BJ (cell line): ENCODE results near the gene BSPRY. TPM values are rescaled to one million over a fixed set of nuclear protein-coding genes. Genes with fewer than 3 reads are reported as not detected.

ENCODE experiments used
- CTCF ChIA-PET: fragments of 350-600 bp; formaldehyde crosslinking; extraction: SDS; loops from one replicate; lab custom pipeline; 2021; ENCODE audit warnings: antibody characterized with exemption, inconsistent platforms; lab: Yijun Ruan, JAX
- POLR2A ChIA-PET: fragments of 300-600 bp; sonication (Branson Sonifier 250); formaldehyde crosslinking; extraction: SDS; loops from one replicate; lab custom pipeline; 2021; ENCODE audit warnings: antibody characterized with exemption; lab: Charles Lee
- DNase-seq: peaks from one replicate; pipeline ENCODE4 v3.0.0-alpha.2; 2011; ENCODE audit warnings: low read depth
- H3K27me3 ChIP-seq: 2 replicates; pipeline ENCODE4 v1.6.0; 2011; ENCODE audit warnings: low read length; ENCODE audit not compliant: control insufficient read depth, insufficient read depth
- H3K36me3 ChIP-seq: 2 replicates; pipeline ENCODE4 v1.5.1; 2011; ENCODE audit warnings: low read length; ENCODE audit not compliant: control insufficient read depth, insufficient read depth
- H3K4me3 ChIP-seq: 2 replicates; pipeline ENCODE4 v1.5.1; 2011; ENCODE audit warnings: low read depth, mild to moderate bottlenecking, control low read depth, low read length
- polyA plus RNA-seq: library from polyadenylated mRNA; depleted of rRNA; stranded (reverse); fragments of >200 nt; gene quantifications from 2 replicates; pipeline ENCODE4 v1.2.3, GENCODE V29; 2011; rRNA removed
- TF ChIP-seq, protein P1 (sequence below): IDR thresholded peaks from 2 replicates; pipeline ENCODE4 v1.5.1; 2011; ENCODE audit warnings: low read depth, mild to moderate bottlenecking, control low read depth, inconsistent platforms, low read length, moderate library complexity; ENCODE audit not compliant: insufficient read depth

The BSPRY gene
- polyA plus RNA-seq, 1 experiment = not detected

DNA sequence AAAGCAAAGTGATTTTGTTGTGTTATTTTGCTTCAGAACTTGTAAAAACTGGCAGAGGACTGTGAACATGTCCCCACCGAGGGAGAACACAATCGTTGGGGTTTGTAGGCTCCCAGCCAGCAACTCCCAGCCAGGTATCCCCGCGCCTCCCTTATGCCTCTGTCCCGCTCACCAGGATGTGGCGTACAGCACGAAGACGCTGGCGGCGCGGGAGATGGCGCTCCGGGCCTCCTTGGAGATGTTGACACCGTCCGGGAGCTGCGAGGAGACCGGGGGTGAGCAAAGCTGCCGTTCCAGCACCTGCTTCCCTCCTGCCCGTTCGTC is 60.5 kb downstream of the BSPRY start:
- ChIA-PET CTCF (interaction anchor here (1.3 to 6.3 kb wide), 6 partner anchors 10 to 246 kb away, joined by 4 to 45 read pairs (median 6); partner anchors contain the start of genes ALAD, CDC26 and PRPF4), POLR2A (interaction anchor here (0.6 to 1.3 kb wide), 6 partner anchors 9 to 240 kb away, joined by 3 to 8 read pairs (median 4); partner anchors contain the start of genes ALAD, CDC26 and PRPF4)
- Histone ChIP-seq H3K4me3 (peak overlapping the region; percentile 99), H3K36me3 (peaks cover 1% of the 10 kb centered on the region; the same call in 1 of the 2 replicates), H3K27me3 (no peaks in the 10 kb centered on the region)
- TF ChIP-seq, protein P1, sequence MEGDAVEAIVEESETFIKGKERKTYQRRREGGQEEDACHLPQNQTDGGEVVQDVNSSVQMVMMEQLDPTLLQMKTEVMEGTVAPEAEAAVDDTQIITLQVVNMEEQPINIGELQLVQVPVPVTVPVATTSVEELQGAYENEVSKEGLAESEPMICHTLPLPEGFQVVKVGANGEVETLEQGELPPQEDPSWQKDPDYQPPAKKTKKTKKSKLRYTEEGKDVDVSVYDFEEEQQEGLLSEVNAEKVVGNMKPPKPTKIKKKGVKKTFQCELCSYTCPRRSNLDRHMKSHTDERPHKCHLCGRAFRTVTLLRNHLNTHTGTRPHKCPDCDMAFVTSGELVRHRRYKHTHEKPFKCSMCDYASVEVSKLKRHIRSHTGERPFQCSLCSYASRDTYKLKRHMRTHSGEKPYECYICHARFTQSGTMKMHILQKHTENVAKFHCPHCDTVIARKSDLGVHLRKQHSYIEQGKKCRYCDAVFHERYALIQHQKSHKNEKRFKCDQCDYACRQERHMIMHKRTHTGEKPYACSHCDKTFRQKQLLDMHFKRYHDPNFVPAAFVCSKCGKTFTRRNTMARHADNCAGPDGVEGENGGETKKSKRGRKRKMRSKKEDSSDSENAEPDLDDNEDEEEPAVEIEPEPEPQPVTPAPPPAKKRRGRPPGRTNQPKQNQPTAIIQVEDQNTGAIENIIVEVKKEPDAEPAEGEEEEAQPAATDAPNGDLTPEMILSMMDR = no peak
- no peak for DNase-seq

DNA sequence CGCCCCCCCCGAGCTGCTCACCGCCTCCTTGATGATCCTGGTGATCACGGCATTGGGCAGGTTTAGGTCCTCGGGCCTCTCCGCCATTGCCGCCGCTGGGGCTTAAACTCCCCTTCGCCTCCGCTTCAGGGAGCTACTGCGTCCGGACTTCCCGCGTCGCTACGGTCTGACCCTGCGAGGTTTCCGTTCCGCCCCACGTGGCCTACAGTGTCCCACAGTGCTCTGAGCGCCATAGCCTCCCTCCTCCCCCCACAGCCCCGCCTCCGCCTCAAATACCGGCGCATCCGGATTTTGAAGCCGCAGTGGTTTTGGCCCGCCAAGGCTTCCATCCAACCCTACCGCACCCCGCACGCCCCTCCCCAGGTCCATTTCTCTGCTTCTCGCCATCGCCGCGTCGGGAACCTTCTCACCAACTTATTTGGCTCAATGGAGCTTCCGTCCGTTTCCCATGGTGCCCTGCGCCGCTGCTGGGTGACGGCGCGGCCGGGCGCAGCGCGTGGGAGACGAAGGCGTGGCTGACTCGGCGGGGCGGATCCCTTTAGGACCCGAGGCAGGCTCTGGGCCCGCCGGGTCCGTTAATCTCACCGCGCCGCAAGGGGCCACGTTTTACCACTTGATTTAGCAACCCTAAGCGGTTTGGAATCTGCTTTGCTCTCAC is 61.0 kb downstream of the BSPRY start, which contains the start of the genes C9orf43 and POLE3:
TSS of gene C9orf43 (plus strand) at position 541 of the 658 bp plus-strand sequence. CDS start 2,747 bp downstream, outside the sequence.
TSS of gene POLE3 (minus strand) at position 469 of the 658 bp plus-strand sequence. CDS start at position 87, 382 bp downstream.
- no peaks in the 10 kb centered on the region for H3K27me3 ChIP-seq
- H3K36me3 ChIP-seq = peaks cover 1% of the 10 kb centered on the region; the same call in 1 of the 2 replicates
- peak; percentile 74 for DNase-seq
- peak within 1 kb of the TSS; percentile 99 for H3K4me3 ChIP-seq
- ChIA-PET CTCF (interaction anchor here (1.3 to 6.3 kb wide), 7 partner anchors 10 to 245 kb away, joined by 4 to 45 read pairs (median 5); partner anchors contain the start of genes ALAD, CDC26 and PRPF4), POLR2A (interaction anchor here (0.6 to 1.3 kb wide), 6 partner anchors 9 to 240 kb away, joined by 3 to 8 read pairs (median 4); partner anchors contain the start of genes ALAD, CDC26 and PRPF4)
- TF ChIP-seq, protein P1 = 0 out of 2 replicates have a peak, but pooled peaks have one; percentile 12

DNA sequence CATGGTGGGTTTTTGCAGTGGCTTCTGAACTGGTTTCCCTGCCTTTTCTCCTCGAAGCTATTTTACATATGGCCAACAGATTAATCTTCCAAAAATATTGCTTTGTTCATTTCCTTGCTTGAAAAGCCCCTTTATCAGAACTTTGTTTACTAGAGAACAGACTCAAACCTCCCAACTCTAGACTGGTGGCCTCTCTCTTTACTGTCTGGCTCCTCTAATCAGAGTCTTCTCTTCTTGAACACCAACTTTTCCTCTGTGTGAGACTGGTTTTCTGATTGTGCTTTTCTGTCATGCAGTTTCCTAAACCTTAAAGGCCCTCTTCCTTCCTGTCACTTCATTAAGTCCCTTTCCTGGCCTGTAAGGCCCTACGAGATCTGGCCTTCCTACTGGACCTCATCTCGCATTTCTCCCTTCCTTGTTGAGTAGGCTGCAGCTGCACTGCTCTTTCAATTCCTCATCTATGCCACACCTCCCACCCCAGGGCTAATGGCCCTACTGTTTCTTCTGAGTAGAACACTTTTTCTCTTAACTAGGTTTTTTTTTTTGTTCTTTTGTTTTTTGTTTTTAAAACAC is 66.9 kb downstream of the BSPRY start:
- Histone ChIP-seq H3K4me3 (no peak overlapping the region), H3K36me3 (no peaks in the 10 kb centered on the region), H3K27me3 (peaks cover 2% of the 10 kb centered on the region; the same call in 1 of the 2 replicates)
- CTCF ChIA-PET = interaction anchor here (1.0 kb wide), 1 partner anchor 11 kb away, joined by 3 read pairs; no protein-coding TSS in a partner anchor
- DNase-seq = no peak
- POLR2A ChIA-PET = no interaction called here
- TF ChIP-seq, protein P1 = no peak

DNA sequence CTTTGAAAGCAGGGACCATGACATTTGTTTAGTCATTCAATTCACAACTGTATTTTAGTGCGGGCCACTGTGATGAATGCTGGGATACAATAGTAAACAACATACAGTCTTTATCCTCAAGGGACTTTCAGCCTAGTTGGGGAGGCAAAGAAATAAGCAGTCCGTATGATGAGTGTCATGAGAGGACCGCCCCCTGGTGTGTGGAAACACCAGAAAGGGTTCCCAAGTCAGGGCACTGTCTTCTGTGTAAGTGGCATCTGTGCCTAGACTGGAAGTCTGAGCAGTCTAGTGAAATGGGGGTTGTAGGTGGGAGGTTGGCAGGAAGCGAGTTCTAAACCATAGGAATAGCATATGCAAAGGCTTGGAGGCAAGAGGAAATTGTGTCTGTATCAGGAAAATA is 68.0 kb downstream of the BSPRY start:
- Histone ChIP-seq H3K27me3 (peaks cover 2% of the 10 kb centered on the region; the same call in 1 of the 2 replicates), H3K4me3 (no peak overlapping the region), H3K36me3 (no peaks in the 10 kb centered on the region)
- DNase-seq = no peak
- TF ChIP-seq, protein P1 = no peak
- CTCF ChIA-PET = no interaction called here
- POLR2A ChIA-PET = no interaction called here

Other genes with a start within 250 kb of the BSPRY start
- gene SLC31A2, start 198.5 kb upstream of the BSPRY start, polyA plus RNA-seq = 8.7 and 10.7 TPM in 2 replicates
- gene FKBP15, start 128.3 kb upstream of the BSPRY start, polyA plus RNA-seq = 29.2 and 45.0 TPM in 2 replicates
- 25.7 and 36.6 TPM in 2 replicates for gene SLC31A1, start 128.0 kb upstream of the BSPRY start, polyA plus RNA-seq
- 11.1 and 33.2 TPM in 2 replicates for gene CDC26, start 74.0 kb upstream of the BSPRY start, polyA plus RNA-seq
- gene PRPF4, start 73.9 kb upstream of the BSPRY start, polyA plus RNA-seq = 16.6 and 18.3 TPM in 2 replicates
- not detected in 2 replicates for gene RNF183, start 46.2 kb upstream of the BSPRY start, polyA plus RNA-seq
- gene WDR31, start 9.3 kb upstream of the BSPRY start, polyA plus RNA-seq = 1.6 and 2.0 TPM in 2 replicates
- gene HDHD3, start 27.4 kb downstream of the BSPRY start, polyA plus RNA-seq = 8.8 and 14.2 TPM in 2 replicates
- gene ALAD, start 51.7 kb downstream of the BSPRY start, polyA plus RNA-seq = 9.2 and 9.5 TPM in 2 replicates
- gene POLE3, start 61.1 kb downstream of the BSPRY start, polyA plus RNA-seq = 29.3 and 47.3 TPM in 2 replicates
- gene C9orf43, start 61.2 kb downstream of the BSPRY start, polyA plus RNA-seq = 0.23 and 0.49 TPM in 2 replicates
- 50.1 and 66.4 TPM in 2 replicates for gene RGS3, start 114.2 kb downstream of the BSPRY start, polyA plus RNA-seq